ENCODE results near the gene PPP1R37. TPM values are rescaled to one million over a fixed set of nuclear protein-coding genes. Genes with fewer than 3 reads are reported as not detected.

PPP1R37 gene
- total and polyA plus RNA-seq, 2 donors (not counting 1 experiment from before 2014, with no cell fraction given): 20.7 to 28.1 TPM

GRCh38 chr19:45091031-45091923 lies 1.7 kb upstream of the PPP1R37 start:
- H3K4me2 ChIP-seq (replicated peaks; ENCODE audit: low read depth, low read length, poor library complexity, severe bottlenecking): peak overlapping the region; percentile 88
- DNase-seq (peak; percentile 98), ATAC-seq (ENCODE audit: low read depth) (peak; percentile 81)
- TF ChIP-seq EZH2 (IDR thresholded peaks at IDR 0.05; ENCODE audit: borderline replicate concordance, insufficient read depth, low read depth, low read length, poor library complexity, severe bottlenecking): no peak
- TF ChIP-seq CTCF (IDR thresholded peaks at IDR 0.05): no peak
- intact Hi-C loops (cut with micrococcal nuclease): loop anchor here (1.0 to 5.0 kb wide), 5 partner anchors 12 to 136 kb away; partner anchors contain the start of genes BLOC1S3, CLASRP, CLPTM1 and GEMIN7
- H3K4me1 ChIP-seq (ENCODE audit: control insufficient read depth in 2 of 2, insufficient read depth in 2 of 2, low read length in 2 of 2): peaks cover 22 to 49% of the 10 kb centered on the region in 2 donors
- H3K27me3 Mint-ChIP-seq: no peaks in the 10 kb centered on the region
- peak overlapping the region; percentile 79 to 93 (median 91) for H3K4me3 ChIP-seq (ENCODE audit: control extremely low read depth in 1 of 5, extremely low read depth in 1 of 5, insufficient read depth in 1 of 5, low read depth in 2 of 5, low read length in 4 of 5)
- CTCF ChIA-PET: interaction anchor here (1.0 to 2.3 kb wide), 11 partner anchors 8 to 159 kb away, joined by 4 to 11 read pairs (median 5); partner anchors contain the start of genes BLOC1S3, CLPTM1, GEMIN7 and TRAPPC6A
- H3K9me3 Mint-ChIP-seq (ENCODE audit: insufficient read depth): peaks cover 3% of the 10 kb centered on the region
- 40% methylated on average over 52 of the region's 64 CpGs for WGBS (ENCODE audit: insufficient coverage)
- H3K27ac Mint-ChIP-seq: peak overlapping the region; percentile 99
- peaks cover 39% of the 10 kb centered on the region for H4K20me1 ChIP-seq (ENCODE audit: control insufficient read depth, insufficient read depth, low read length, poor library complexity, severe bottlenecking)
- H3K4me3 Mint-ChIP-seq: peak overlapping the region; percentile 95
- H3K27me3 ChIP-seq (replicated peaks in 1 of 4; ENCODE audit: control extremely low read depth in 1 of 4, control insufficient read depth in 3 of 4, insufficient read depth in 4 of 4, low read length in 3 of 4): no peaks in the 10 kb centered on the region
- H3K79me2 ChIP-seq (ENCODE audit: control insufficient read depth, insufficient read depth, low read length): peaks cover 71% of the 10 kb centered on the region
- H2AFZ ChIP-seq (ENCODE audit: insufficient read depth, low read depth, low read length, poor library complexity, severe bottlenecking): peak overlapping the region; percentile 93
- peak overlapping the region; percentile 86 for H3K9ac ChIP-seq (ENCODE audit: low read length)
- POLR2A ChIA-PET: interaction anchor here (1.1 to 2.9 kb wide), 6 partner anchors 12 to 139 kb away, joined by 3 to 28 read pairs (median 10); partner anchors contain the start of genes CLASRP and GEMIN7
- peaks cover 0 to 8% (median 0%) of the 10 kb centered on the region in 3 donors for H3K9me3 ChIP-seq (ENCODE audit: control extremely low read depth in 1 of 3, control insufficient read depth in 2 of 3, insufficient read depth in 1 of 3, low read length in 2 of 3)
- H3K27ac ChIP-seq (ENCODE audit: low read length in 2 of 2): peak overlapping the region; percentile 81 to 98
- peaks cover 55% of the 10 kb centered on the region for H3K4me1 Mint-ChIP-seq
- H3K36me3 ChIP-seq (replicated peaks in 1 of 2; ENCODE audit: control extremely low read depth in 1 of 2, control insufficient read depth in 1 of 2, extremely low read depth in 1 of 2, insufficient read depth in 2 of 2, low read length in 1 of 2): peaks cover 0 to 16% of the 10 kb centered on the region in 2 experiments
